Uterus (tissue), 2 donors: ENCODE data around the gene DKKL1.

Experiments used
- POLR2A ChIP-seq, 2 donors: fragments of 450-650 bp; IDR thresholded peaks; one replicate each; pipeline ENCODE4 v1.6.1; 2016; ENCODE audit warnings: antibody characterized with exemption in 2 of 2, mild to moderate bottlenecking in 1 of 2, moderate library complexity in 1 of 2
- TF ChIP-seq, protein P1 (sequence below), 4 experiments: fragments of 200-600 bp in 2 of 4; fragments of 450-650 bp in 2 of 4; sonication (generic) in 2 of 4; IDR thresholded peaks; one replicate each; pipeline ENCODE4 v1.5.1; 2016 to 2019; ENCODE audit warnings: antibody characterized with exemption in 4 of 4, mild to moderate bottlenecking in 2 of 4, moderate library complexity in 1 of 4

DNA sequence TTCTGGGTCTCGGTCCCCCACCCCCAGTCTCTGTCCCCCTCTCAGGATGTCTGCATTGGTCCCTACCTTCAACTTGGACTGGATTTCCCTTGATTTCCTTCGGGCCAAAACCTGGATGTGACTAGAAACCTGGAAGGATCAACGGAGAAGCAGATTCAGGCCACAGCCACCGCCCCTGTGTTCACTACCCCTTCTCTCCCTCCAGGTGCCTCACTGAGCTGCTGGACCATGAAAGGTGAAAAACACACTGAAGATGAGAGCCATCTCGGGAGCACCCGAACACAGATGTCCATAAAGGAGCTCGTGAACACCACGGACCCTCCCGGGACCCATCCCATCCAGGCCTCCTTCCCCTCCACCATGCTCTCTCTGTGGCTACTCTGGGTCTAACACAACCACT, 6.5 kb upstream of the DKKL1 start:
- no peak for TF ChIP-seq POLR2A (IDR thresholded peaks at IDR 0.05)
- TF ChIP-seq, protein P1, sequence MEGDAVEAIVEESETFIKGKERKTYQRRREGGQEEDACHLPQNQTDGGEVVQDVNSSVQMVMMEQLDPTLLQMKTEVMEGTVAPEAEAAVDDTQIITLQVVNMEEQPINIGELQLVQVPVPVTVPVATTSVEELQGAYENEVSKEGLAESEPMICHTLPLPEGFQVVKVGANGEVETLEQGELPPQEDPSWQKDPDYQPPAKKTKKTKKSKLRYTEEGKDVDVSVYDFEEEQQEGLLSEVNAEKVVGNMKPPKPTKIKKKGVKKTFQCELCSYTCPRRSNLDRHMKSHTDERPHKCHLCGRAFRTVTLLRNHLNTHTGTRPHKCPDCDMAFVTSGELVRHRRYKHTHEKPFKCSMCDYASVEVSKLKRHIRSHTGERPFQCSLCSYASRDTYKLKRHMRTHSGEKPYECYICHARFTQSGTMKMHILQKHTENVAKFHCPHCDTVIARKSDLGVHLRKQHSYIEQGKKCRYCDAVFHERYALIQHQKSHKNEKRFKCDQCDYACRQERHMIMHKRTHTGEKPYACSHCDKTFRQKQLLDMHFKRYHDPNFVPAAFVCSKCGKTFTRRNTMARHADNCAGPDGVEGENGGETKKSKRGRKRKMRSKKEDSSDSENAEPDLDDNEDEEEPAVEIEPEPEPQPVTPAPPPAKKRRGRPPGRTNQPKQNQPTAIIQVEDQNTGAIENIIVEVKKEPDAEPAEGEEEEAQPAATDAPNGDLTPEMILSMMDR (IDR thresholded peaks at IDR 0.05), result no peak
